ENCODE data around the gene GAL3ST2. TPM values are rescaled to one million over a fixed set of nuclear protein-coding genes. Genes with fewer than 3 reads are reported as not detected.

GAL3ST2 gene
- total RNA-seq, 4 donors from 2014 or later: 0.40 TPM; not detected in 3

- no peak for ATAC-seq
- TF ChIP-seq EP300 (IDR thresholded peaks at IDR 0.05) (no peak), POLR2AphosphoS5 (IDR thresholded peaks at IDR 0.05) (no peak)
- 47 to 54% methylated on average over 11 to 13 of the region's 13 CpGs for WGBS, 2 donors (ENCODE audit: low coverage in 1 of 2)
- Histone ChIP-seq H3K4me3 (no peak overlapping the region), H3K4me1 (peaks cover 0 to 4% (median 0%) of the 10 kb centered on the region in 3 donors), H3K9me3 (no peaks in the 10 kb centered on the region), H3K27ac (no peak overlapping the region), H3K27me3 (peaks cover 17% of the 10 kb centered on the region), H3K36me3 (no peaks in the 10 kb centered on the region)
Observed at GRCh38 chr2:241837197-241837965, 60.8 kb downstream of the GAL3ST2 start.

GRCh38 chr2:241841181-241842066, 64.8 kb downstream of the GAL3ST2 start:
- no peaks in the 10 kb centered on the region for H3K36me3 ChIP-seq
- H3K4me3 ChIP-seq: no peak overlapping the region
- H3K4me1 ChIP-seq: peaks cover 0 to 31% (median 15%) of the 10 kb centered on the region in 3 donors
- WGBS, 2 donors (ENCODE audit: low coverage in 1 of 2): 68% methylated on average over 28 of the region's 28 CpGs; no CpG with 5 or more reads in 1 of the 2 donors
- no peak for ATAC-seq
- TF ChIP-seq CTCF (IDR thresholded peaks at IDR 0.05) (no peak), POLR2AphosphoS5 (IDR thresholded peaks at IDR 0.05) (no peak), POLR2A (IDR thresholded peaks at IDR 0.05) (no peak), EP300 (IDR thresholded peaks at IDR 0.05) (no peak)
- peak overlapping the region in 3 of 4 donors; percentile 31 to 79 (median 76) for H3K27ac ChIP-seq
- H3K9me3 ChIP-seq: no peaks in the 10 kb centered on the region
- no peaks in the 10 kb centered on the region for H3K27me3 ChIP-seq

- no peak for ATAC-seq
- TF ChIP-seq CTCF (IDR thresholded peaks at IDR 0.05) (no peak), POLR2A (IDR thresholded peaks at IDR 0.05) (no peak), POLR2AphosphoS5 (IDR thresholded peaks at IDR 0.05) (no peak), EP300 (IDR thresholded peaks at IDR 0.05) (no peak)
- peak overlapping the region in 3 of 4 donors; percentile 31 to 79 (median 76) for H3K27ac ChIP-seq
Observed at GRCh38 chr2:241842067-241842415, 65.4 kb downstream of the GAL3ST2 start.

GRCh38 chr2:241842620-241843211, 66.1 kb downstream of the GAL3ST2 start:
- H3K4me1 ChIP-seq: peaks cover 0 to 31% (median 15%) of the 10 kb centered on the region in 3 donors
- WGBS, 2 donors (ENCODE audit: low coverage in 1 of 2): 67 to 68% methylated on average over 11 to 12 of the region's 29 CpGs
- no peaks in the 10 kb centered on the region for H3K36me3 ChIP-seq
- no peak for TF ChIP-seq CTCF (IDR thresholded peaks at IDR 0.05)
- peak; percentile 28 for TF ChIP-seq POLR2AphosphoS5 (IDR thresholded peaks at IDR 0.05)
- peak in 1 of 2 donors; percentile 23 for TF ChIP-seq POLR2A (IDR thresholded peaks at IDR 0.05)
- TF ChIP-seq EP300 (IDR thresholded peaks at IDR 0.05): no peak
- no peaks in the 10 kb centered on the region for H3K9me3 ChIP-seq
- H3K27me3 ChIP-seq: no peaks in the 10 kb centered on the region
- peak; percentile 55 for ATAC-seq
- H3K27ac ChIP-seq: peak overlapping the region in 3 of 4 donors; percentile 76 to 85 (median 79)
- peak overlapping the region in 1 of 2 donors; percentile 49 for H3K4me3 ChIP-seq

More at GRCh38 chr2:241842067-241842415, 65.4 kb downstream of the GAL3ST2 start:
- Histone ChIP-seq H3K9me3 (no peaks in the 10 kb centered on the region), H3K4me1 (peaks cover 0 to 31% (median 15%) of the 10 kb centered on the region in 3 donors), H3K36me3 (no peaks in the 10 kb centered on the region), H3K27me3 (no peaks in the 10 kb centered on the region), H3K4me3 (no peak overlapping the region)
- WGBS, 2 donors (ENCODE audit: low coverage in 1 of 2): 65 to 77% methylated on average over 7 to 11 of the region's 11 CpGs

Data from gastroesophageal sphincter (tissue), 4 donors.